GM12892 (cell line): Measurements from ENCODE around the gene CYTH1.

Experiments used
- DNase-seq: peaks from one replicate; pipeline ENCODE4 v3.0.0; 2011; ENCODE audit not compliant: insufficient read length
- FAIRE-seq: peaks from 2 replicates; lab custom pipeline; 2011; peaks lifted over from hg19 to GRCh38; lab: Jason Lieb, UNC
- POLR2A ChIP-seq: IDR thresholded peaks from 2 replicates; pipeline ENCODE4 v1.6.1; 2011; ENCODE audit warnings: low read depth, low read length, control low read depth
- POLR2AphosphoS5 ChIP-seq: IDR thresholded peaks from 2 replicates; pipeline ENCODE4 v1.6.1; 2011; ENCODE audit warnings: low read depth, low read length, control low read depth
- TAF1 ChIP-seq: IDR thresholded peaks from 2 replicates; pipeline ENCODE4 v1.6.1; 2011; ENCODE audit warnings: low read depth, mild to moderate bottlenecking, control low read depth, low read length, borderline replicate concordance

CYTH1 gene

GRCh38 chr17:78803186-78803845, 21.2 kb upstream of the CYTH1 start:
- DNase-seq = no peak
- no peak for FAIRE-seq
- no peak for TF ChIP-seq TAF1
- TF ChIP-seq POLR2A = no peak
- TF ChIP-seq POLR2AphosphoS5 = no peak

- TF ChIP-seq TAF1 (no peak), POLR2AphosphoS5 (no peak), POLR2A (no peak)
- FAIRE-seq = no peak
- no peak for DNase-seq
These were observed 20.4 kb upstream of the CYTH1 start for GRCh38 chr17:78802459-78802858.

GRCh38 chr17:78802008-78802407, 19.9 kb upstream of the CYTH1 start:
- no peak for FAIRE-seq
- TF ChIP-seq POLR2A = no peak
- no peak for TF ChIP-seq TAF1
- TF ChIP-seq POLR2AphosphoS5 = no peak
- DNase-seq = no peak

- no peak for FAIRE-seq
- no peak for DNase-seq
- no peak for TF ChIP-seq POLR2AphosphoS5
- TF ChIP-seq TAF1 = no peak
- TF ChIP-seq POLR2A = no peak
These were observed 18.3 kb upstream of the CYTH1 start for GRCh38 chr17:78800132-78800931.

GRCh38 chr17:78798695-78799559, 16.9 kb upstream of the CYTH1 start:
- TF ChIP-seq TAF1 (no peak), POLR2A (0 out of 2 replicates have a peak, but pooled peaks have one; percentile 34)
- peak; percentile 76 for FAIRE-seq
- no peak for DNase-seq

GRCh38 chr17:78797691-78798585, 15.9 kb upstream of the CYTH1 start:
- TF ChIP-seq POLR2AphosphoS5 (no peak), TAF1 (no peak), POLR2A (no peak)
- no peak for DNase-seq
- no peak for FAIRE-seq

- DNase-seq = no peak
- no peak for TF ChIP-seq POLR2A
- TF ChIP-seq TAF1 = no peak
- TF ChIP-seq POLR2AphosphoS5 = no peak
- FAIRE-seq = no peak
These were observed 15.1 kb upstream of the CYTH1 start for GRCh38 chr17:78797213-78797612.

- DNase-seq = no peak
- no peak for FAIRE-seq
- TF ChIP-seq POLR2A = no peak
- TF ChIP-seq TAF1 = no peak
- TF ChIP-seq POLR2AphosphoS5 = no peak
These were observed 14.4 kb upstream of the CYTH1 start for GRCh38 chr17:78796517-78796900.

- FAIRE-seq = no peak
- no peak for DNase-seq
- no peak for TF ChIP-seq POLR2A
- TF ChIP-seq POLR2AphosphoS5 = no peak
- TF ChIP-seq TAF1 = no peak
These were observed 13.9 kb upstream of the CYTH1 start for GRCh38 chr17:78795861-78796516.

GRCh38 chr17:78794864-78795640, 13.0 kb upstream of the CYTH1 start:
- FAIRE-seq (no peak), DNase-seq (no peak)
- no peak for TF ChIP-seq POLR2A
- no peak for TF ChIP-seq POLR2AphosphoS5
- no peak for TF ChIP-seq TAF1
